ENCODE results near the gene FST. TPM values are rescaled to one million over a fixed set of nuclear protein-coding genes. Genes with fewer than 3 reads are reported as not detected.

Gene FST
- total and polyA plus RNA-seq, 2 donors from 2014 or later = 0.45 to 2.7 TPM

Other genes with a start within 250 kb of the FST start
- 73.9 TPM for gene NDUFS4, start 80.0 kb downstream of the FST start, total RNA-seq
- 219 TPM for gene NDUFS4, start 80.0 kb downstream of the FST start, polyA plus RNA-seq (ENCODE audit: insufficient read depth, low read depth, low replicate concordance)

All from kidney (tissue), 2 donors.